IPS-18a (cell line): ENCODE measurements around the gene ZFP36.
"Not testable (repeated sequence)": the region's sequence is repeated elsewhere in the genome, so short reads cannot be mapped to it uniquely, and the experiment has no call there.

Experiments
- H3K27ac ChIP-seq: one replicate; pipeline ENCODE4 v1.5.1; 2013; ENCODE audit warnings: low read length
- H3K27me3 ChIP-seq: one replicate; pipeline ENCODE4 v1.6.1; 2013; ENCODE audit warnings: mild to moderate bottlenecking, low read length; ENCODE audit not compliant: control insufficient read depth, insufficient read depth
- H3K36me3 ChIP-seq: one replicate; pipeline ENCODE4 v1.6.1; 2013; ENCODE audit warnings: low read depth, low read length; ENCODE audit not compliant: control insufficient read depth
- H3K4me1 ChIP-seq: one replicate; pipeline ENCODE4 v1.6.1; 2013; ENCODE audit warnings: low read depth, low read length; ENCODE audit not compliant: control insufficient read depth
- H3K4me3 ChIP-seq: one replicate; pipeline ENCODE4 v1.5.1; 2013; ENCODE audit warnings: low read length
- H3K9ac ChIP-seq: one replicate; pipeline ENCODE4 v1.6.1; 2013; ENCODE audit warnings: mild to moderate bottlenecking, low read length, moderate library complexity
- H3K9me3 ChIP-seq: one replicate; pipeline ENCODE4 v1.6.1; 2013; ENCODE audit warnings: low read depth, low read length; ENCODE audit not compliant: control insufficient read depth

ZFP36 gene

DNA sequence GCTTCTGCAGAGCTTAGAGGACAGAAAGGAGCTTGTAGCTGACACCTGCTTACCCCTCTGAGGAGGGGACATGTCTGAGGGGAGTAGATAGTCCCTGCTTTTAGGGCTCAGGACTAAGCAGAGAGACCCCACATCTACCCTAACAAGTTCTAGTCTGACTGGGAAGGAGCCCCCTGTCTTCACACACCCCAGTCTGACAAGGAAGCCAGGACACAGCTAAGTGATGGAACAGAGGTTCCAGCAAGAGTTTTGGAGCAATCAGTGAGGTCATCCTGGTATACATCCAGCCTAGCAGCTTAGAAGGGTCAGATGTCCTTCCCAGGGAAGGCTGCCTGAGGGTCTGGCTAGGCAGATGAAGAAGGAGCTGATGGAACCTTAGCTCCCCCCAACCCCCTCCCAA lies 30.7 kb upstream of the ZFP36 start:
- H3K36me3 ChIP-seq: peaks cover 59% of the 10 kb centered on the region
- H3K9ac ChIP-seq: no peak overlapping the region
- no peaks in the 10 kb centered on the region for H3K27me3 ChIP-seq
- H3K4me1 ChIP-seq: no peaks in the 10 kb centered on the region
- no peaks in the 10 kb centered on the region for H3K9me3 ChIP-seq
- no peak overlapping the region for H3K27ac ChIP-seq
- no peak overlapping the region for H3K4me3 ChIP-seq

DNA sequence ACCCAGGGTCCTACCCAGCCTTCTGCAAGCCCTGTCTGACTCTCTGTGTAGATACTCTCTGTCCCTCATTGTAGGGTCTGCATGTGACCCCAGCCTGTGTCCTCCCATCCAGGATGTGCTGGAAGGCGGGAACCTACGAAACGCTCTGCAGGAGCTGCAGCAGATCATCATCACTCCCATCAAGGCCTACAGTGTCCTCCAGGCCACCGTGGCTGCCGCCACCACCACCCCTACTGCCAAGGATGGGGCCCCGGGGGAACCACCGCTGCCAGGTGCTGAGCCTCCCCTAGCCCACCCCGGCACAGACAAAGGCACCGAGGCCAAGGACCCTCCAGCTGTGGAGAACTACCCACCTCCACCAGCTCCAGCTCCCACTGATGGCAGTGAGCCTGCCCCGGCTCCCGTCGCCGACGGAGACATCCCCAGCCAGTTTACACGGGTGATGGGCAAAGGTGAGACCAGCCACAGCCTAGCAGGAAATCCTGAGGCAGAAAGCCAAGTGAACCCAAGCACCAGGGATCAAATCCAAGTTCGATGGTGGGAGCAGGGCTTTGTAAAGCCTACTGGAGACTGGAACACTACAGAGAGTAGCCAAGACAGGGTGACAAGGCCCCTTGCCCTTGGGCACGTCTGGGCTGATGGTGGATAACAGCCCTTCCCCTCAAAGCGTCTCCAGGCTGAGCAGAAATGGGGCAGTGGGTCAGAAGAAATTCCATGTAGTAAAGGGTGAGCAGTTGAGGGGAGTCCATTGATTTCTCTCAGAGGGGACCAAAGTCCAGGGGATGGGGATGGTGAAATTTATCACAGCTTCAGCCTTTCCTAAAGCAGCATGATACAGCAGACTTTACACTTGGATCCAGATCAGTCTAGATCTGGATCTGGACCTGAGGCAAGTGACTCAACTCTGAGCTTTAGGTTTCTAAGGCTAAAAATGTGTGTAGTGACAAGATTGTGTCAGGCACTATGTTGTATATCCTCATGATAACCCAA lies 29.0 kb upstream of the ZFP36 start:
- Histone ChIP-seq H3K36me3 (peaks cover 64% of the 10 kb centered on the region), H3K9me3 (no peaks in the 10 kb centered on the region), H3K9ac (no peak overlapping the region), H3K4me3 (no peak overlapping the region), H3K27me3 (no peaks in the 10 kb centered on the region), H3K4me1 (no peaks in the 10 kb centered on the region), H3K27ac (no peak overlapping the region)

DNA sequence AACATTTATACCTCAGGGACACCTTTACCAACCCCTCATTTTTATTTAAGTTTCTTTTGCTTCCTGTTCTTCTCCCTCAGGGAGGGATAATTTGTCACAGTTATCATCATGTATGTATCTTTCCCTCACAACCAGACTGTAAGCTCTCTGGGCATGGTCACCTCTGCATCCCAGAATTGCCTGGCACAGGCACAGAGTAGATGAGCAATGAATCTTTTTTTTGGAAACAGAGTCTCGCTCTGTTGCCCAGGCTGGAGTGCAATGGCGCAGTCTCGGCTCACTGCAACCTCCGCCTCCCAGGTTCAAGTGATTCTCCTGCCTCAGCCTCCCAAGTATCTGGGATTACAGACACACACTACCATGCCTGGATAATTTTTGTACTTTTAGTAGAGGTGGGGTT lies 27.3 kb upstream of the ZFP36 start:
- H3K36me3 ChIP-seq: peaks cover 73% of the 10 kb centered on the region
- H3K9me3 ChIP-seq: not testable (repeated sequence)

DNA sequence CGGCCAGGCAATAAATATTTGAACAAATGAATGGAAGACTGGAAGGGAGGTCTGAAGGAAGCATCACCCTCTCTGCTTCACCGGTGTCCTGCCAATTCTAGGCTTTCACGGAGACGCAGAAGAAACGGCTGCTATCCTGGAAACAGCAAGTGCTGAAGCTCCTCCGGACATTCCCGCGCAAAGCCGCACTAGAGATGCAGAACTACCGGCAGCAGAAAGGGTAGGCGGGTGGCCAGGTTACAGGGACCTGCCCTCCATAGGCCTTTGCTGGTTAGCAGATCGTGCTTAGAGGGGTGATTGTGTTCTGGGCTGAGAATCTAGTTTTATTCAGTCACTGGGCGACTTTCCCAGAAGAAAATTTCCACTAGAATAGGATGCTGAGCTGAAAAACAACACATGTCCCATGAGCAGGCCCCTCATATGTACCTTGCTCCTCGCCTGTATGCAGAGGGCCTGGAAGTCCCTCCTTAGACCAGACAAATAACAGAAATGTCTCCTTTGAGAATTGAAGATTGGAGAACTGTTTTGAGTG lies 26.7 kb upstream of the ZFP36 start:
- H3K27me3 ChIP-seq: no peaks in the 10 kb centered on the region
- no peak overlapping the region for H3K27ac ChIP-seq
- no peak overlapping the region for H3K4me3 ChIP-seq
- H3K9me3 ChIP-seq: no peaks in the 10 kb centered on the region
- H3K4me1 ChIP-seq: no peaks in the 10 kb centered on the region
- no peak overlapping the region for H3K9ac ChIP-seq
- peaks cover 75% of the 10 kb centered on the region for H3K36me3 ChIP-seq

More for the DNA sequence above, 27.3 kb upstream of the ZFP36 start:
- not testable (repeated sequence) for H3K9ac ChIP-seq, H3K27ac ChIP-seq, H3K4me3 ChIP-seq, H3K4me1 ChIP-seq, H3K27me3 ChIP-seq

DNA sequence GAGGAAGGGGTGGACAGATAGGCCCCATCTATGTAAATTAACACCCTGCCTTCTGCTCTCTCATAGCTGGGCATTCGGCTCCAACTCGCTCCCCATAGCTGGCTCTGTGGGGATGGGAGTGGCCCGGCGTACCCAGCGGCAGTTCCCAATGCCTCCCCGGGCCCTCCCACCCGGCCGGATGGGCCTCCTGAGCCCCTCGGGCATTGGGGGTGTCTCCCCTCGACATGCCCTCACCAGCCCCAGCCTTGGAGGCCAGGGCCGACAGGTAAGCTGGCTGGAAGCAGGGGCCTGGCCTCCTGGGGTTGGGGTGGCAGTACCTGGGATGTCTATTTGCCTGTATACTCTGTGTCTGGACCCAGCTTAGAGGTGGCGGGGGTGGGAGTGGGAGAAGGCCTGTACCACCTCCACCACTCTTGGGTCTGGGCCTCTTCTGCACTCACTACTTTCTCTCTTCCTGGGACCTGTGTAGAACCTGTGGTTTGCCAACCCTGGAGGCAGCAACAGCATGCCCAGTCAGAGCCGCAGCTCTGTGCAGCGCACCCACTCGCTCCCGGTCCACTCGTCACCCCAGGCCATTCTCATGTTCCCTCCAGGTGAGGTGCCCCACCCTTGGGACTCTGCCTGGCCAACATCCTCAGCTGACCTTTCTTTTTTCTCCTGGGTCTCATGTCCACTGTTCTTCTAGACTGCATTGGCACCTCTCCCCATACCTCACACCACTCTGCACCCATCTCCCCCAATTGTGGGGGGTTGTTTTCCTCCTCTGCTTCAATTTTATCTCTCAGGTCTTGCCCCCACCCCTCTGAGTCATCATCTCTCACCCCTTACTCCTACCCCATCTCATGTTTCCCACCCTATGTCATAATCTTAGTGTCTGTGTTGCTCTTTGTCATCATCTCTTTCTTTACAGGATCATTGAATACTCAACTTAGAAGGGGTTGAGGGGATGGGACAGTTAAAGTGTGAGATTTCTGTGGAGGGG lies 25.8 kb upstream of the ZFP36 start:
- H3K9ac ChIP-seq: no peak overlapping the region
- H3K27ac ChIP-seq: no peak overlapping the region
- no peaks in the 10 kb centered on the region for H3K27me3 ChIP-seq
- peaks cover 73% of the 10 kb centered on the region for H3K36me3 ChIP-seq
- H3K4me3 ChIP-seq: no peak overlapping the region
- H3K9me3 ChIP-seq: no peaks in the 10 kb centered on the region
- H3K4me1 ChIP-seq: no peaks in the 10 kb centered on the region

DNA sequence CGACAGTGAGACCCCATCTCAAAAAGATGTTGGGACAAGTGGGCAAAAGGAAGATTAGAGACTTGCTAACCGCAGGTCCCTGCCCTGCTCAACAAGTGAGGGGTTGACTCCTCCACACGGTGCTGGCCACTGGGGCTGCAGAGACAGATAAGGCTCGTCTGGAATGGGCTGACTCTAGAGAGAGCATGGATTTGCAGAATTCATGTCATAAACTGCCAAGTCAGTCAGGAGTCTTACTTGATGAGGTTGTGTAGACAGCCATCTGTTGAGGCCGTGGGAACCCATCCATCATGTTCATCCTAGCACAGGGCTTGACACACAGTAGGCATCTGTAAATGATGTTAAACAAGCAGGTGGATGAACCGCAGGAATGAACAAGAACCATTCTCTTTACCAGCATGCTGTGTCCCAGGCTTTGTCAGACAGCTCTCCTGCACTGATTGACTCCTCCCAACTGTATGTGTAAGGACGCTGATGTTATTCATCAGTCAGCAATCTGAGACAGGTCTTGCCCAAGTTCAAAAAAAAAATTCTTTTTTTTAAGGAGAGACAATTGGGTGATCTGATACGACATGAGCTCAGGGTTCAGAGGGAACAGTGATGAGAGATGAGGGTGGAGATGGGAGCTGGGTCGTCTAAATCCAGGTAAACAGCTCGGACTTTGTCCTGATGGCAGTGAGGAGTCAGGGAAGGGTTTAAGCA lies 24.6 kb upstream of the ZFP36 start:
- Histone ChIP-seq H3K36me3 (peaks cover 73% of the 10 kb centered on the region), H3K27me3 (no peaks in the 10 kb centered on the region), H3K9me3 (no peaks in the 10 kb centered on the region), H3K27ac (no peak overlapping the region), H3K4me1 (no peaks in the 10 kb centered on the region), H3K4me3 (no peak overlapping the region), H3K9ac (no peak overlapping the region)

DNA sequence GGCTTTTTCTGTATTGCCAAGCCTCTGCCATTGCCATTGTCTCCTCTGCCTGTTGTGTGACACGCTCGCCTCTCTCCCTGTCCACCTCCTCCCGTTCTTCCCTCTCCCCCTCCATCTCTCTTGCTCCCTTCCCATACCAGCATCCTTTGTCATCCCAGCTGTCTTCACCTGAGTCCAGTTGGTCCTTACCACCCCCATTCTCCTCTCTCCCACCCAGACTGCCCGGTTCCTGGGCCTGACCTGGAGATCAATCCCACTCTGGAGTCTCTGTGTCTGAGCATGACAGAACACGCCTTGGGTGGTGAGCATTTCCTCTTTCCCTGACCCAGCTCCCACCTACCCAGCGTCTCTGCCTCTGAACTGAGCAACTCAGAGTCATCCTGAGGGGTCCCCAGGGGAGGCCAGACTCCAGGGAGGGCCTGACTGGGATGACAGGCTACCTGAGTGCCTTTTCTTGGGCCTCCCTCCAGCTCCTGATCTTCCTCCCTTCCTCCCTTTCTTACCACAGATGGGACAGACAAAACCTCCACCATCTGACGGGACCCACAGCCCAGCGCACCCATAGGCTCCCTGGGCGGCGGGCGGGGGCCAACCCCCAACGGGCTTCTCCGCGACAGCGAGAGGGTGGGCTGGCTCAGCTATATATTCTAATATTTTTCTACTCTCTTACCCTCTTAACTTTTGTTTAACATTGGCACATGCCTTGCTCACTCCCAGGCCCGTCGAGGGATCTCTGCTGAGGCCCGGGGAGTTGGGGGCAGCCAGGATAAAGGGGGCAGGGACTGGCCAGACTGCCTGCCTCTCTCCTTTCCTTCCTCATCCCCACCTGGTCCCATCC lies 23.4 kb upstream of the ZFP36 start:
- Histone ChIP-seq H3K4me1 (no peaks in the 10 kb centered on the region), H3K4me3 (no peak overlapping the region), H3K27ac (no peak overlapping the region), H3K27me3 (no peaks in the 10 kb centered on the region), H3K9ac (no peak overlapping the region), H3K36me3 (peaks cover 70% of the 10 kb centered on the region), H3K9me3 (no peaks in the 10 kb centered on the region)

DNA sequence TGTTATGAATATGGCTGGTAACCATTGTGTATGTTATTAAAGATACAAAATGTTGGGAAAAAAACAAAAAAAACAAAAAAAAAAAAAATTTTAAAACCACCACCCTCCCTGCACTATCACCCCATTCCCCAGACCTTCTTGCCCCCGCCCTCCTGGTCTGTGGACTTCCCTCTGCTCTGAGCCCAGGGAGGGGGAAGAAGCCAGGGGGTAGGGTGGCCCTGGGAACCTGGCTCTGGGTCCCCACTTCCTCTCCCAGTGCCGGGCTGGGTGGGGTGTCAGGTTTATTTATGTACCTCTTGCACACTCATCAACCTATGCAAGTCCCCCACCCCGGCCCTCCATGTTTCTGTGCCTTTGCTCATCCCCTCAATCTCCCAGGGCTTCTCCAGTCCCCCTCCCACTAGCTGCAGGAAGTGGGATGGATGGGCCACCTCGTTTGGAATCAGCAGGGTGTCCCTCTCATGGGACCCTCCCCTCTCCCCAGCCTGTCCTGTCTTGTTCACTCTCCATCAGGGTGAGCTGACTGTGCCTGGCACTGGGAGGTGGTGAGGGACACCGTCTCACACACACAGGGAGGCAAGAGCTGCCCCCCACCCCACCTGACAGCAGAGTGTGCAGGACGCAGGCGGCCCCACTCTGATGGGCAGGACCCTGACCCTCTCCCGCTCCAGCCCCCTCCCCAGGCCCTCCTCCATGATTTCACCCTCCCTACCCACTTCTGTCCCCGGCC lies 21.6 kb upstream of the ZFP36 start:
- no peaks in the 10 kb centered on the region for H3K4me1 ChIP-seq
- peaks cover 63% of the 10 kb centered on the region for H3K36me3 ChIP-seq
- no peak overlapping the region for H3K27ac ChIP-seq
- no peak overlapping the region for H3K4me3 ChIP-seq
- H3K9me3 ChIP-seq: no peaks in the 10 kb centered on the region
- H3K9ac ChIP-seq: no peak overlapping the region
- H3K27me3 ChIP-seq: no peaks in the 10 kb centered on the region

DNA sequence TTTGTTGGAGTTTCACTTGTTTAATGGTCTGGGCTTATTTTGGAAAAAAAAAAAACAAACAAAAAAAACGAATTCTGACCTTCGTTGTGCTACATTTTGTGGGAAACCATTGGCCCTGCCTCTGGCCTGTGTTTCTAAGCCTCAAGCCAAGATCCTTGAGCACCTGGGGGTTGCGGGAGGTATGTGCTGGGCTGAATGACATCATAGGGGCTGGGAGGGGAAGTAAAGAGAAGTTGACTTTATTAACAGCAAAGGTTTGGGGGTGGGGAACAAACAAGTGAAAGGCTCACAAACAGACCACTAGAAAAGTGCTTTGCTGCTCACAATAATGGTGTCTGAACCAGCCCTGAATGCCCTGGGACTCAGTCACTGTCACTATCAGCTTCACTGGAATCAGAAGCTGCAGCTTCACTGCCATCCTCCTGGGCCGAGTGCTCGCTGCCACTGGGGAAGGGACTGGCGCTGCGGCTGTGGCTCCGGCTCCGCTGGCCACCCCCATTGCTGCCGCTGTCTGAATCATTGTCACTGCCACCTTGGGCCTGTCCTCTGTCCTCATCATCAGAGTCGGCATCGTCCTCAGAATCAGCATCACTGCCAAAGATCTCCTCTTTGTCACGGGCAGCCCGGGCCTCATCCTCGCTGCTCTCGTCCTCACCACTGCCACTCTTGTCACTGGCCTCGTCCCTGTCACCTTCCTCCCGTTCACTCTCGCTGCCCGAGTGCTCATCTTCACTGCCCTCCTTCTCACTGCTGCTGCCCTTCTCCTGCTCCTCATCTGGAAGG lies 20.8 kb upstream of the ZFP36 start:
- no peak overlapping the region for H3K9ac ChIP-seq
- H3K9me3 ChIP-seq: no peaks in the 10 kb centered on the region
- no peaks in the 10 kb centered on the region for H3K27me3 ChIP-seq
- peaks cover 59% of the 10 kb centered on the region for H3K36me3 ChIP-seq
- no peak overlapping the region for H3K27ac ChIP-seq
- H3K4me1 ChIP-seq: no peaks in the 10 kb centered on the region
- no peak overlapping the region for H3K4me3 ChIP-seq
